Panc1 (cell line): ENCODE results near the gene RGS6. TPM values are rescaled to one million over a fixed set of nuclear protein-coding genes. Genes with fewer than 3 reads are reported as not detected.

Experiments
- ATAC-seq: fragments of 200-7000 bp; cut with Tn5 transposase; 2 replicates; pipeline ENCODE4 v1.9.1; 2020; ENCODE audit warnings: mild to moderate bottlenecking, moderate library complexity
- BruUV-seq: library from RNA; stranded (reverse); fragments of 400-500 nt; replicated peaks from 2 replicates; lab custom pipeline; 2021; lab: Mats Ljungman, UMichigan
- CTCF ChIA-PET: fragments of 300-600 bp; sonication (Branson Sonifier 250); formaldehyde crosslinking; loops from one replicate; lab custom pipeline; 2022; ENCODE audit warnings: antibody characterized with exemption; lab: Charles Lee
- POLR2A ChIA-PET: fragments of 300-600 bp; sonication (Branson Sonifier 250); formaldehyde crosslinking; loops from one replicate; lab custom pipeline; 2022; ENCODE audit warnings: antibody characterized with exemption; lab: Charles Lee
- DNase-seq: peaks from one replicate; pipeline ENCODE4 v3.0.0-alpha.2; 2010; ENCODE audit warnings: low read depth, low spot score
- H3K27ac ChIP-seq: 2 replicates; pipeline ENCODE4 v1.5.1; 2011; ENCODE audit warnings: mild to moderate bottlenecking, low read length, inconsistent platforms
- H3K27me3 ChIP-seq: fragments of 200-500 bp; sonication (Bioruptor generic); 2 replicates; pipeline ENCODE4 v1.6.0; 2014; ENCODE audit warnings: low read length, inconsistent platforms; ENCODE audit not compliant: control insufficient read depth, insufficient read depth
- H3K36me3 ChIP-seq: fragments of 200-500 bp; sonication (Bioruptor generic); 2 replicates; pipeline ENCODE4 v1.5.1; 2014; ENCODE audit warnings: inconsistent platforms, mild to moderate bottlenecking, low read length, moderate library complexity; ENCODE audit not compliant: control insufficient read depth, insufficient read depth
- H3K4me1 ChIP-seq: 2 replicates; pipeline ENCODE4 v1.5.1; 2011; ENCODE audit warnings: inconsistent platforms, mild to moderate bottlenecking, low read length, moderate library complexity; ENCODE audit not compliant: control insufficient read depth, insufficient read depth
- H3K4me3 ChIP-seq, 2 experiments: 2 replicates each; pipeline ENCODE4 v1.5.1; 2011 to 2012; ENCODE audit warnings: low read depth in 2 of 2, low read length in 2 of 2, mild to moderate bottlenecking in 2 of 2, inconsistent platforms in 1 of 2, moderate library complexity in 1 of 2
- H3K9me3 ChIP-seq: fragments of 200-500 bp; sonication (Bioruptor generic); 2 replicates; pipeline ENCODE4 v1.5.1; 2014; ENCODE audit warnings: low read depth, mild to moderate bottlenecking, inconsistent platforms, low read length, moderate library complexity; ENCODE audit not compliant: control insufficient read depth, insufficient read depth
- POLR2AphosphoS5 ChIP-seq: IDR thresholded peaks from 2 replicates; pipeline ENCODE4 v1.6.1; 2012; ENCODE audit warnings: mild to moderate bottlenecking, low read depth, low read length, moderate library complexity
- SIN3A ChIP-seq: IDR thresholded peaks from 2 replicates; pipeline ENCODE4 v1.6.1; 2012; ENCODE audit warnings: low read depth, mild to moderate bottlenecking, low read length, moderate library complexity, borderline replicate concordance; ENCODE audit not compliant: insufficient read depth
- TCF7L2 ChIP-seq: IDR thresholded peaks from 2 replicates; pipeline ENCODE4 v1.6.1; 2011; ENCODE audit warnings: mild to moderate bottlenecking, low read depth, low read length, inconsistent platforms
- in situ Hi-C: cut with HindIII; loops from 2 replicates; pipeline ENCODE4 v1.10.0; 2016; ENCODE audit warnings: low sequenced_read_pairs, low pct_unique_long_range_greater_than_20kb
- intact Hi-C: fragments of 100-400 bp; cut with micrococcal nuclease; formaldehyde crosslinking; loops from one replicate; pipeline ENCODE4 v1.10.0; 2022; ENCODE audit not compliant: unreplicated experiment
- total RNA-seq: library from RNA; stranded (reverse); gene quantifications from one replicate; pipeline ENCODE4 v1.2.1, GENCODE V29; 2021; ENCODE audit not compliant: unreplicated experiment
- TF ChIP-seq, protein P1 (sequence below): fragments of 450-650 bp; IDR thresholded peaks from 2 replicates; pipeline ENCODE4 v1.5.1; 2017; ENCODE audit warnings: mild to moderate bottlenecking
- TF ChIP-seq, protein P2 (sequence below), 2 experiments: IDR thresholded peaks; 2 replicates each; pipeline ENCODE4 v1.6.1; 2011 to 2012; ENCODE audit warnings: low read depth in 2 of 2, control low read depth in 1 of 2, low read length in 1 of 2, mild to moderate bottlenecking in 1 of 2, moderate library complexity in 1 of 2; ENCODE audit not compliant: insufficient read depth in 1 of 2

RGS6 gene
- total RNA-seq, 1 experiment from 2014 or later: not detected

DNA sequence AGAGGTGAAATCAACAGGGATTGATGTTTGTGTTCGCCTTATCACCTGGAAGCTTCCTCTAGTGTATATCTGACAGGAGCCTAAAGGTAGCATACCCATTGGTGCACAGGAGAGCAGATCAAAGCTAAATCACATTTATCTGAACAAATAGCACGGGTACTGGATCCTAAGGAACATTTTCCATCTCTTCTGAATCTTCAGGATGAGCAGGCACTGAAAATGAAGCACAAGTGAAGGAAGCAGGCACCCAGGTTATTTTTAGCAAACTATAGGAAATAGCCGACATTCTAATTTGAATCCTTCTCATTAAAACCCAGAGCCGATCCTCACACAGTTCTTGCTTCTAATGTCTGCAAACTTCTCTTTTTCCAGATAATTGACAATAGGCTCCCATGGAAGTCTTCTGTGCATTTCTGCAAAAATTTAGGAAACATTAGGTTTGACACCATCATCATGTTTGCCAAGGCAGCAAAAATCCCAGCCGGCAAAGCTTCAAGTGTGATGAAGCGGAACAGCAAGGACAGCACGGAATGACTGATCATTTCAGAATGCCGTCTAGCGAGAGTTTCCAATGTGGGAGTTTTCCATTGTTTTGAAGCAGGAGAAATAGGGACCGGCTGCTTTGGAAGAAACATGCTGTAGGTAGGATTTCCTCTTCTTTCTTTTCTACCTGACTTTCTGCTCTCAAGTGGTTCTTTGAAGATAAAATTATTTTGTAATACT, 24.3 kb upstream of the RGS6 start:
- no peak for ATAC-seq
- Histone ChIP-seq H3K4me3 (no peak overlapping the region), H3K36me3 (no peaks in the 10 kb centered on the region), H3K9me3 (no peaks in the 10 kb centered on the region), H3K27ac (no peak overlapping the region), H3K4me1 (no peaks in the 10 kb centered on the region), H3K27me3 (no peaks in the 10 kb centered on the region)
- no TSS peak for BruUV-seq
- in situ Hi-C loops (no loop called here), intact Hi-C loops (no loop called here)
- POLR2A ChIA-PET: no interaction called here
- TF ChIP-seq, protein P1, sequence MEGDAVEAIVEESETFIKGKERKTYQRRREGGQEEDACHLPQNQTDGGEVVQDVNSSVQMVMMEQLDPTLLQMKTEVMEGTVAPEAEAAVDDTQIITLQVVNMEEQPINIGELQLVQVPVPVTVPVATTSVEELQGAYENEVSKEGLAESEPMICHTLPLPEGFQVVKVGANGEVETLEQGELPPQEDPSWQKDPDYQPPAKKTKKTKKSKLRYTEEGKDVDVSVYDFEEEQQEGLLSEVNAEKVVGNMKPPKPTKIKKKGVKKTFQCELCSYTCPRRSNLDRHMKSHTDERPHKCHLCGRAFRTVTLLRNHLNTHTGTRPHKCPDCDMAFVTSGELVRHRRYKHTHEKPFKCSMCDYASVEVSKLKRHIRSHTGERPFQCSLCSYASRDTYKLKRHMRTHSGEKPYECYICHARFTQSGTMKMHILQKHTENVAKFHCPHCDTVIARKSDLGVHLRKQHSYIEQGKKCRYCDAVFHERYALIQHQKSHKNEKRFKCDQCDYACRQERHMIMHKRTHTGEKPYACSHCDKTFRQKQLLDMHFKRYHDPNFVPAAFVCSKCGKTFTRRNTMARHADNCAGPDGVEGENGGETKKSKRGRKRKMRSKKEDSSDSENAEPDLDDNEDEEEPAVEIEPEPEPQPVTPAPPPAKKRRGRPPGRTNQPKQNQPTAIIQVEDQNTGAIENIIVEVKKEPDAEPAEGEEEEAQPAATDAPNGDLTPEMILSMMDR: no peak
- TF ChIP-seq SIN3A: no peak
- TF ChIP-seq TCF7L2: no peak
- TF ChIP-seq POLR2AphosphoS5: no peak
- TF ChIP-seq, protein P2, sequence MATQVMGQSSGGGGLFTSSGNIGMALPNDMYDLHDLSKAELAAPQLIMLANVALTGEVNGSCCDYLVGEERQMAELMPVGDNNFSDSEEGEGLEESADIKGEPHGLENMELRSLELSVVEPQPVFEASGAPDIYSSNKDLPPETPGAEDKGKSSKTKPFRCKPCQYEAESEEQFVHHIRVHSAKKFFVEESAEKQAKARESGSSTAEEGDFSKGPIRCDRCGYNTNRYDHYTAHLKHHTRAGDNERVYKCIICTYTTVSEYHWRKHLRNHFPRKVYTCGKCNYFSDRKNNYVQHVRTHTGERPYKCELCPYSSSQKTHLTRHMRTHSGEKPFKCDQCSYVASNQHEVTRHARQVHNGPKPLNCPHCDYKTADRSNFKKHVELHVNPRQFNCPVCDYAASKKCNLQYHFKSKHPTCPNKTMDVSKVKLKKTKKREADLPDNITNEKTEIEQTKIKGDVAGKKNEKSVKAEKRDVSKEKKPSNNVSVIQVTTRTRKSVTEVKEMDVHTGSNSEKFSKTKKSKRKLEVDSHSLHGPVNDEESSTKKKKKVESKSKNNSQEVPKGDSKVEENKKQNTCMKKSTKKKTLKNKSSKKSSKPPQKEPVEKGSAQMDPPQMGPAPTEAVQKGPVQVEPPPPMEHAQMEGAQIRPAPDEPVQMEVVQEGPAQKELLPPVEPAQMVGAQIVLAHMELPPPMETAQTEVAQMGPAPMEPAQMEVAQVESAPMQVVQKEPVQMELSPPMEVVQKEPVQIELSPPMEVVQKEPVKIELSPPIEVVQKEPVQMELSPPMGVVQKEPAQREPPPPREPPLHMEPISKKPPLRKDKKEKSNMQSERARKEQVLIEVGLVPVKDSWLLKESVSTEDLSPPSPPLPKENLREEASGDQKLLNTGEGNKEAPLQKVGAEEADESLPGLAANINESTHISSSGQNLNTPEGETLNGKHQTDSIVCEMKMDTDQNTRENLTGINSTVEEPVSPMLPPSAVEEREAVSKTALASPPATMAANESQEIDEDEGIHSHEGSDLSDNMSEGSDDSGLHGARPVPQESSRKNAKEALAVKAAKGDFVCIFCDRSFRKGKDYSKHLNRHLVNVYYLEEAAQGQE (IDR thresholded peaks at IDR 0.05; ENCODE audit: insufficient read depth in 1 of 2, low read depth in 2 of 2, low read length in 1 of 2): no peak
- CTCF ChIA-PET: no interaction called here
- no peak for DNase-seq

DNA sequence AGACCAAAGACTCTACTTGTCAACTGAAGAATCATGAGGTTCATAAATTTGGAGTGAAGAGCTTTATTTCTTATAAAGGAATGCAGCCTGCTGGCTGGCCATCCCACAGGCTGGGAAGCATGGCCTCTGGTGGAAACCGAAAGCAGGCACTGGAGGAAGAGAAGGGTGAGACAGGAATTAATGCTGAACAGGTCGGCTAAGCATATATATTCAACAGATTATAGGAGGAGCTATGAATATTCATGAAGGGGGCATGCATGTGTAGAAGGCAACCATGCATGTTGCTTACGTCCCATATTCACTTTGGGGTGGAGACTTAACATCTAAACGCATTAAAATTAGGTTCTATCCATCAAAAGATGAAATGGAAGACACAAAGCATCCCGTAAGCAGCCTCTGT, 20.6 kb upstream of the RGS6 start:
- Histone ChIP-seq H3K27me3 (no peaks in the 10 kb centered on the region), H3K4me3 (no peak overlapping the region), H3K27ac (no peak overlapping the region), H3K4me1 (no peaks in the 10 kb centered on the region), H3K9me3 (no peaks in the 10 kb centered on the region), H3K36me3 (no peaks in the 10 kb centered on the region)
- intact Hi-C loops: no loop called here
- ChIA-PET POLR2A (no interaction called here), CTCF (no interaction called here)
- no peak for ATAC-seq
- in situ Hi-C loops: no loop called here
- BruUV-seq: no TSS peak
- no peak for DNase-seq
- TF ChIP-seq POLR2AphosphoS5: no peak
- TF ChIP-seq, protein P2 (IDR thresholded peaks at IDR 0.05; ENCODE audit: insufficient read depth in 1 of 2, low read depth in 2 of 2, low read length in 1 of 2): no peak
- TF ChIP-seq, protein P1: no peak
- no peak for TF ChIP-seq TCF7L2
- TF ChIP-seq SIN3A: no peak
